KG1 (cell line): ENCODE measurements around the gene FHOD3.

ENCODE experiments used
- DNase-seq: peaks from one replicate; lab custom pipeline; 2025; lab: John Stamatoyannopoulos, UW

The FHOD3 gene

GRCh38 chr18:36667811-36668210 is 370.3 kb downstream of the FHOD3 start:
- no peak for DNase-seq

DNA sequence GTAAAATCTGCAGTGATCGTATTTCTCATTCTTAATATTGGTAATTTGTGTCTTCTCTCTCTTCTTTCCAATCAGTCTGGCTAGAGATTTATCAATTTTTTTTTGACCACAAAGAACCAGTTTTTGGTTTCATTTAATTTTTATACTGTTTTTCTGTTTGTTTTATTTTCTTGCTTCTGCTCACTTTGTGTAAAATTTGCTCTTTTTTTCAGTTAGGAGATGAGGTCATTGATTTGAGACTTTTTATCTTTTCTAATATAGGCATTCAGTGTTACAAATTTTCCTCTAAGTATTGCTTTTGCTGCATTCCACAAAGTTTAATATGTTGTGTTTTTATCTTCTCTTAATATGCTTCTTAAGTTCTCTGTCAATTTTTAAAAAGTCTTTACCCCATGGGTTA is 370.8 kb downstream of the FHOD3 start:
- no peak for DNase-seq

- peak; percentile 15 for DNase-seq
Measured at GRCh38 chr18:36672437-36673344, 375.2 kb downstream of the FHOD3 start.

DNA sequence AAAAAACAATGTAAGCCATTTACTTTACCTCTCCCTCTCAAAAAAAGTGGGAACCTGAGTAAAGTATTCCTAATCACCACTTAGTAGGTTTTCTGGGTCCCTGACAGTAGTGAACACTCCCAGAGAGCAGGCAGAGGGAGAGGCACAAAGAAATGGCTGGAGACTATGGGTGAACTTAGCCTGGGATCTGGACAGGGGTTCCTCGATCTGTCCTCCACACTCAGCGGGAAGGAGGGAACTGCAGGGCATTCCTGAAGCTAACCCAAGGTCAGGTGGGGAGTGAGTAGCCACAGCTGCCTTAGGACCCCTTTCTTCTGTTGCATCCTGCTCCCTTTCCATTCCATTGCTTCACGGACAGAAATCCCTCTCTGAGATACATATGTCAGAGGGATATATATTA is 375.9 kb downstream of the FHOD3 start:
- no peak for DNase-seq

- no peak for DNase-seq
Measured at GRCh38 chr18:36675076-36675475, 377.6 kb downstream of the FHOD3 start.

DNA sequence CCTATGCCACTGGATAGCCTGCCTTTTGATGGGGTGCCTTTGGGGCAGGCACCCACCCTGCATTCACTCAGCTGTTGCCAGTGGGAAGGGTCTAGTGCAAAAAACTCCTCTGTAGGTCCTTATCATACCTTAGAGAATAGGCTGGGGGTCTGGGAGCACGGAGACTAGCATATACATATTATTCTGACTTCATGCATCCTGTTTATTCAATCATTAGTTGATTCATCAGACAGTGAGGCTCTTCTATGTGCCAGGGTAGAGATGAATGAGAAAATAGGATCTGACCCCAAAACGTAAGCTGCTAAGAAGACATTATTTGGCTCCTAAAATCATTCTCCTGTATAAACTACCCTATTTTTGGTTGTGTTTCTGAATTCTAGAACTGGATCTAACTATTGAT is 378.0 kb downstream of the FHOD3 start:
- DNase-seq, result no peak

- DNase-seq, result no peak
Measured at GRCh38 chr18:36676629-36677028, 379.1 kb downstream of the FHOD3 start.

GRCh38 chr18:36680042-36680441 is 382.5 kb downstream of the FHOD3 start:
- DNase-seq, result no peak

DNA sequence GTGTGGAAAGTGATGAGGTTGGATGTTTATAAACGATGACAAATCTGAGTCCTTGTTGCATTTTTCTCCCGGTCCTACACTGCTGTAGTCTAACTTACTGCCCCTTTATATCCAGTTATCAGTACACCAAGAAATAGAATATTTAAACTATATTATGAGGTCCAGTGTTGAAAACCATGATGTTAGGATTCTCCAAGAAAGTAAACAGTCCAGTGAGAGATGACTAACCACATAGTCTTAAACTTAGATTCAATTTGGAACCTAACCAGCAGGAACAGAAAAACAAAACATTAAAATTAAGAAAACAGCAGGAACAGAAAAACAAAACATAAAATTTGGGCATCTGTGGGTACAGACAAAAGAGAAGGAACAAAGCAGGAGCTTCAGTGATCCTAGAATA is 388.1 kb downstream of the FHOD3 start:
- DNase-seq, result no peak

GRCh38 chr18:36688020-36688965 is 390.8 kb downstream of the FHOD3 start:
- DNase-seq, result no peak

- no peak for DNase-seq
Measured at GRCh38 chr18:36692371-36692770, 394.9 kb downstream of the FHOD3 start.

- DNase-seq, result no peak
Measured at GRCh38 chr18:36692921-36693332, 395.4 kb downstream of the FHOD3 start.

GRCh38 chr18:36693931-36694620 is 396.6 kb downstream of the FHOD3 start:
- no peak for DNase-seq

DNA sequence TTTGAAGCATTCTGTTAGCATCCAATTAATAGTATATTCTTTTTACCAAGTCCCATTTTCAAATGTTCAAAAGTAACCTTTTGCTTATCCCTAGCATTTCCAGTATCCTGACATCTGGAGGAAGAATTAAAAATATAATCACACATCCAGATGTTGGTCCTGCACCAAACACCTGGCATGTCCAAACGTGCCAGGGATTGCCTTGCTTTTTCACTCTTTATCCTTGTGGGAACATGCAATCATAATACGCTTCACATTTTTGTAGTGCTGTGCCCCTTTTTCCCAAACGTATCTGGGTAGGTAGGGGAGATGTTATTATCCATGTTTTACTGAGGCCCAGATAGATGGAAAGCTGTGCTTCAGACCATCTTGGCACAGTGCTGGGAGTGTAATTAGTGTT is 398.3 kb downstream of the FHOD3 start:
- DNase-seq, result no peak

- no peak for DNase-seq
Measured at GRCh38 chr18:36697905-36698304, 400.4 kb downstream of the FHOD3 start.

GRCh38 chr18:36700955-36701354 is 403.4 kb downstream of the FHOD3 start:
- no peak for DNase-seq

DNA sequence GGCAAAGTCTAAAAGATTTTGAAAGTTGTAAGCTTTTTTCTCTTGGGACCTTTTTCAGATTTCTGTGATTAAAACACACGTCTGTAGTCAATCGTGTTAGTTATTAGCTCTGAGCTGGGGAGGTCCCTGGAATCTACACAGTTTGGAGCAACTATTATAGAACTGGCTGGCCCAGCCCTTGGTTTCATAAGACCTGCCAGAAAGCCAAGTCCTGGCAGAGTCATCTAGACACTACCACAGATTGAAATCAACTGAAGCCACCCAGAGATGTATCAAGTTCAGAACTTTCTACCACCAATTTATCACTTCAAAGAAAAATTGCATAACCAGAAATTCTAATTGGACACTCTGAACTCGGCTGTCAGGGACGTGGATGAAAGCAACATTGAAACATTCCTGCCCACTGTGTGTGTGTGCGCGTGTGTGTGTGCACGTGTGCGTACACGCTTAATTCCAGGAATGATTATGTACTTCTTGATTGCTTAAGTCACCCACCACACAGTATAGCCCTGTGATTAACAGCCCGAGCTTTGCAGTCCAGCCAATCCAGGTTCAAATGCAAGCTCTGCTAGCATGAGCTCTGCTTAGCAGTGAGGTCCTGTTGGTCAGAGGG is 405.0 kb downstream of the FHOD3 start:
- DNase-seq, result no peak

DNA sequence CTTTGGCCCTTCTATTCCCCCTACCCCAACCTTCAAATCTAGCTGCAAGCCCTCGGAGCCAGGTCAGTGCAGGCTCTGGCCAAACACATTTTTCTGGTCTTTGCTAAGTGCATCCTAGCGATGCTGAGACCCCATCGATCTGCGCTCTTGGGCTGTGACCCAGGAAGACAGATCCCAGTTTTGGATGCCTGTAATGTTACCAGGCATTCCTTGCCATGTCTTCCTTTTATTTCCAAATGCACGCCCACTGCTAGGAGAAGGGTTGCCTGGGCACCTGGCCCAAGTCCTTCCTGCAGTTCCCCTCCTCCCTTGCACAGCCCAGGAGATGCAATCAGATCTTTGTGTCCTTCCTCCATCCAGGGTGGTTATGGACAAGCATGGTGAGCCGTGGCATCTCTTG is 406.6 kb downstream of the FHOD3 start:
- DNase-seq, result no peak

- no peak for DNase-seq
Measured at GRCh38 chr18:36706134-36706881, 408.8 kb downstream of the FHOD3 start.

DNA sequence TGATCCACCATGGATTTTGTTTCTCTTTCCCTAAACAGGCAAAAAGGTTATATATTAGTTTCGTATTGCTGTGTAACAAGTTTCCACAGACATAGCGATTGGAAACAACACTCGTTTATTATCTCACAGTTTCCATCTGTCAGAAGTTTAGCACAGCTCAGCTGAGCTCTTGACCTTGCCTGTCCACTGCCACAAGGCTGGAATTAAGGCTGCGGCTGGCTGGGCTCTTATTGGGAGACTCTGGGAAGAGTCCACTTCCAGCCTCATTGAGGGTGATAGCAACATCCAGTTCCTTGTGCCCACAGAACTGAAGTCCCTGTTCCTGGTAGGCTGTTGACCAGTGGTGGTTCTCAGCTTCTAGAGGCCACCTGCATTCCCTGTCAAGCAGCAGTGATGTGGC is 410.9 kb downstream of the FHOD3 start:
- DNase-seq, result no peak

- DNase-seq, result no peak
Measured at GRCh38 chr18:36709315-36709714, 411.8 kb downstream of the FHOD3 start.
